GM23338 (cell line): ENCODE measurements around the gene UBE2D4. TPM values are rescaled to one million over a fixed set of nuclear protein-coding genes. Genes with fewer than 3 reads are reported as not detected.

Experiments
- ATAC-seq: fragments of 200-7000 bp; cut with Tn5 transposase; 3 replicates; pipeline ENCODE4 v1.9.1; 2020
- DNase-seq: peaks from one replicate; pipeline ENCODE4 v3.0.0-alpha.2; 2015; ENCODE audit warnings: low spot score
- H2AFZ ChIP-seq: fragments of 200-600 bp; sonication (generic); 2 replicates; pipeline ENCODE4 v1.8.0; 2016; ENCODE audit warnings: antibody characterized with exemption, mild to moderate bottlenecking, moderate library complexity
- H3F3A ChIP-seq: fragments of 200-600 bp; sonication (generic); replicated peaks from 2 replicates; pipeline ENCODE4 v1.8.0; 2017; ENCODE audit warnings: antibody characterized with exemption, mixed run types, low read depth
- H3K27ac ChIP-seq: fragments of 200-600 bp; sonication (generic); 2 replicates; pipeline ENCODE4 v1.6.1; 2016; ENCODE audit warnings: low read depth
- H3K27me3 ChIP-seq: fragments of 200-600 bp; sonication (generic); 2 replicates; pipeline ENCODE4 v1.8.0; 2016; ENCODE audit warnings: mild to moderate bottlenecking, mixed run types, moderate library complexity; ENCODE audit not compliant: insufficient read depth
- H3K36me3 ChIP-seq: fragments of 200-600 bp; sonication (generic); 2 replicates; pipeline ENCODE4 v1.8.0; 2016; ENCODE audit warnings: mild to moderate bottlenecking; ENCODE audit not compliant: insufficient read depth
- H3K4me1 ChIP-seq: fragments of 200-600 bp; sonication (generic); 2 replicates; pipeline ENCODE4 v1.8.0; 2016; ENCODE audit warnings: mild to moderate bottlenecking, moderate library complexity; ENCODE audit not compliant: insufficient read depth
- H3K4me2 ChIP-seq: fragments of 200-600 bp; sonication (generic); 2 replicates; pipeline ENCODE4 v1.7.1; 2017; ENCODE audit warnings: mixed run types
- H3K4me3 ChIP-seq: fragments of 200-600 bp; sonication (generic); 2 replicates; pipeline ENCODE4 v1.6.1; 2016; ENCODE audit warnings: mixed run types
- H3K79me2 ChIP-seq: fragments of 200-600 bp; sonication (generic); replicated peaks from 2 replicates; pipeline ENCODE4 v1.8.0; 2017; ENCODE audit warnings: mild to moderate bottlenecking; ENCODE audit not compliant: insufficient read depth
- H3K9me2 ChIP-seq: fragments of 200-600 bp; sonication (generic); 2 replicates; pipeline ENCODE4 v1.8.0; 2017; ENCODE audit not compliant: insufficient read depth
- H4K20me1 ChIP-seq: fragments of 200-600 bp; sonication (generic); replicated peaks from 2 replicates; pipeline ENCODE4 v1.8.0; 2017; ENCODE audit warnings: mild to moderate bottlenecking; ENCODE audit not compliant: insufficient read depth
- H3K27ac Mint-ChIP-seq: 2 replicates; pipeline ENCODE4 v1.8.0; 2020; ENCODE audit warnings: inconsistent platforms, mild to moderate bottlenecking, moderate library complexity, mixed read lengths
- H3K27me3 Mint-ChIP-seq: 3 replicates; pipeline ENCODE4 v1.8.0; 2022; ENCODE audit warnings: low read depth, mild to moderate bottlenecking, moderate library complexity, mixed read lengths, inconsistent platforms; ENCODE audit not compliant: insufficient read depth, poor library complexity
- H3K36me3 Mint-ChIP-seq: 3 replicates; pipeline ENCODE4 v1.8.0; 2021; ENCODE audit warnings: low read depth, mild to moderate bottlenecking, inconsistent platforms, moderate library complexity, mixed read lengths
- H3K4me1 Mint-ChIP-seq: 3 replicates; pipeline ENCODE4 v1.8.0; 2020; ENCODE audit warnings: mild to moderate bottlenecking, inconsistent platforms, mixed read lengths
- H3K4me3 Mint-ChIP-seq: 3 replicates; pipeline ENCODE4 v1.8.0; 2021; ENCODE audit warnings: moderate library complexity, mild to moderate bottlenecking, inconsistent platforms, mixed read lengths
- H3K9me3 Mint-ChIP-seq: 3 replicates; pipeline ENCODE4 v1.8.0; 2020; ENCODE audit warnings: moderate library complexity, mild to moderate bottlenecking, inconsistent platforms, mixed read lengths
- ETS1 ChIP-seq: IDR thresholded peaks from 2 replicates; pipeline ENCODE4 v1.6.1; 2016; ENCODE audit warnings: antibody characterized with exemption
- POLR2AphosphoS5 ChIP-seq: IDR thresholded peaks from 2 replicates; pipeline ENCODE4 v1.6.1; 2016; ENCODE audit warnings: antibody characterized with exemption, low read depth
- REST ChIP-seq: IDR thresholded peaks from one replicate; pipeline ENCODE4 v1.6.1; 2018; ENCODE audit warnings: antibody characterized with exemption; ENCODE audit not compliant: unreplicated experiment
- ZNF331 ChIP-seq: fragments of 250-450 bp; sonication (Bioruptor Pico); IDR thresholded peaks from 2 replicates; pipeline ENCODE4 v1.5.0; 2020; ENCODE audit warnings: low read depth, mild to moderate bottlenecking, moderate library complexity
- ZNF462 ChIP-seq: fragments of 250-450 bp; sonication (Bioruptor Pico); IDR thresholded peaks from 2 replicates; pipeline ENCODE4 v1.5.0; 2020; ENCODE audit warnings: mild to moderate bottlenecking, moderate library complexity
- long read RNA-seq: library from polyadenylated mRNA; unstranded; transcript quantifications from one replicate; pipeline ENCODE4 v2.0.0, GENCODE V29; 2020; ENCODE audit not compliant: unreplicated experiment
- polyA plus RNA-seq: library from polyadenylated mRNA; unstranded; fragments of >200 nt; fragmentation: Nextera tagmentation; extraction: Ambion mirVana; gene quantifications from 2 replicates; pipeline ENCODE4 v1.2.1, GENCODE V29; 2016
- total RNA-seq: library from RNA; depleted of rRNA; stranded (reverse); fragments of >200 nt; shearing (Covaris generic); gene quantifications from 2 replicates; pipeline ENCODE4 v1.2.3, GENCODE V29; 2014; rRNA removed

The UBE2D4 gene
- total RNA-seq (6.1 and 8.4 TPM in 2 replicates), polyA plus RNA-seq (5.8 and 6.1 TPM in 2 replicates)
- long read RNA-seq, transcript UBE2D4-201 (7 exons, 3,974 nt), result major isoform, 5 of 14 reads
- long read RNA-seq, partial matches to known transcripts, result 2 of 14 reads
- long read RNA-seq, other reads (novel, unspliced or antisense), result 3 of 14 reads

- Mint-ChIP-seq H3K27ac (no peak within 1 kb of the TSS), H3K27me3 (peaks cover 16% of the 10 kb centered on the region), H3K4me1 (peaks cover 3% of the 10 kb centered on the region; the same call in 2 of the 3 replicates), H3K9me3 (no peaks in the 10 kb centered on the region; the same call in 2 of the 3 replicates), H3K4me3 (peak within 1 kb of the TSS; percentile 75), H3K36me3 (no peaks in the 10 kb centered on the region; the same call in 2 of the 3 replicates)
- Histone ChIP-seq H3K9me2 (no peaks in the 10 kb centered on the region; the same call in 1 of the 2 replicates), H3K4me3 (peak within 1 kb of the TSS; percentile 62), H3F3A (no peaks in the 10 kb centered on the region; the same call in 1 of the 2 replicates), H4K20me1 (no peaks in the 10 kb centered on the region; the same call in 1 of the 2 replicates), H3K4me2 (peak within 1 kb of the TSS; percentile 84), H3K27ac (no peak within 1 kb of the TSS), H3K27me3 (peaks cover 30% of the 10 kb centered on the region), H3K36me3 (no peaks in the 10 kb centered on the region), H3K4me1 (no peaks in the 10 kb centered on the region), H2AFZ (peak within 1 kb of the TSS; percentile 99), H3K79me2 (no peaks in the 10 kb centered on the region)
- ATAC-seq (peak; percentile 95), DNase-seq (peak; percentile 82)
- TF ChIP-seq ZNF462 (no peak), ZNF331 (CRISPR knock-in tag) (no peak), REST (no peak), POLR2AphosphoS5 (peak; percentile 86), ETS1 (no peak)
Observed at GRCh38 chr7:43925984-43926797, at the start of gene UBE2D4. TSS of gene UBE2D4 (plus strand) at chr7:43926436. CDS start at chr7:43926533, 97 bp downstream.
